ENCODE data around the gene PTPRN2.
"Not testable (repeated sequence)": the region's sequence is repeated elsewhere in the genome, so short reads cannot be mapped to it uniquely, and the experiment has no call there.

PTPRN2 gene

DNA sequence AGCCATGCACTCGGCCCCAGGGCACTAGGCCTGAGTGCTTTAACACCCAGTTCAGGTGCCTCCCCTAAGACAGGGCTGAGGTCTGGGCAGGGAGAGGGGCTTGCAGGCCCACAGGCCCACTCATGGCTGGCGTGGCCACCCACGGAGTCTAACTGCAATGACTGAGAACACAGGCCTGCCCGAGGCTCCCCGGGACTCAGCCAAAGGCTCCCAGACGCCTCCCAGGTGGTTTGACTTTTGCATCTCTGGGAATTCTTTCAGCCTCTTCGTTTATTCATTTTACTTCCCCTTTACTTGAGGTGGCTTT, 37.3 kb downstream of the PTPRN2 start:
- DNase-seq: no peak

DNA sequence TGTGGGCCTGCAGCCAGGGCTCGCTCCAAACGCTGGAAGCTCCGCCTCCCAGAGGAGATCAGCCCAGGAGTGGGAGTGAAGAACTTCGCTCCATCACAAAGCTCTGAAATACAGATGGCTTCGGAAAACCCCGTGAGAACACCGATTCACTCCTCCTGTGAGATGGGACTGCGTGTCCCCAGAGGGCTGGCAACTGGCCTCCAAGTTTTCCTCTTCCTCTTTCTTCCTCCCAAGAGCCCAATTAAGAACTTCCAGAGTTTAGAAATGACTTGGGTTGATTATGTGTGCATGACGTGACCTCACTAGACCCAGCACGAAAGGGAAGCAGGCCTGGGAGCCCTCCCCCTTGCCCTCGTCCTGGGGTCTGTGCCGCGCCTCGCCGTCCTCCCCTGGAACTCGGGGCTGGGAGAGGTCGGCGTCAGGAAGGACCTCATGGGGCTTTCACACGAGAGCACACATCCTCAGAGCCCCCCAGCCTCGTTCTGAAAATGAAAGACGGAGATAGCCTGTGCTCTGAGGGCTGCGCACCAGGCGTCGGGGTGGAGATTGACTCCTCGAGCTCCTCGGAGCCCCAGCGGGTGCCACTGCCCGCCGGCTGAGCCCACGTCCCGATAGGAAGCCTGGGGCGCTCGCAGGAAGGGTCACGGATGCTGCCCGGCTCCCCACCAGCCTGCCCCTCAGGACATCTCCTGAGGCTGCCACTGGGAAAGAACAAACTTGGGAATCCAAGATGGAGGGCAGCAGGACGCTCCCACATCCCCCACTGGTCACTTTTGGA, 37.8 kb downstream of the PTPRN2 start:
- no peak for DNase-seq

DNA sequence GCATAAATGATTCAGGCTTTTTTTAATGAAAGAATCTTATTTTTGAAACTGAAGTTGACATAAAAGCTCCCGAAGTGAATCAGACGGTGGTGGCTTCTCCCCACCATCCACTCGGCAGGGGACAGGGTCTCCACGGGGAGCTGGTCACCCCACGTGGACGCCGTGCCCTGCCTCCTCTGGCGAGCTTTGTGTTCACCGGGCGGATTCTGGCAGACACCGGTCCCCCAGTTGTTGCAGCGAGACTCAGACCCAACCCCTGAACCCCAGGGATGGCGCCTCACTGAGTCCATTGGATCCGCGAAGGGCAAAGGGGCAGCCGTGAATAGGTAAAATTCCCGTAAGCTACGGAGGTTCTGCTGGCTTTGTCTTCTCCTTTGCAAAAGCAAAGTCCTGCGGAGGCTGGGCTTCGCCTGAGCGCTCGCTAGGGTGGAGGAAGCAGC, 38.4 kb downstream of the PTPRN2 start:
- no peak for DNase-seq

DNA sequence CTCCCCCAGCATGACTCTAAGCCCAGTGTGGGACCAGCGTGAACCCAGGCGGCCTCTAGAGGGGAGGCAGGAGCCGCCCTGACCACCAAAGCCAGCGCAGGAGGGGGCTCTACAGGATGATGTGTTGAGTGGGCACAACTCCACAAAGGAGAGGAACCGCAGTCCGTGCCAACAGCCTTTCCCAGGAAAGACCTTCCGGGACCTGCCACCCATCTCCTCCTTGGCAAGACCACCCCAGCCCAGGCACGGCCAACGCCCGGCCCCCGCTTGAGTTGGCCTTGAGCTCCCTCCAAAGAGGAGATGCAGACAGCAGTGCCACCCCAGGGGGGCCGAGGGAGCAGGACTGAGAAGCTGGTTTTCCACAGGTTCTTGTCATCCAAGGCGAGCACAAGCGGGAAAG, 38.9 kb downstream of the PTPRN2 start:
- no peak for DNase-seq

DNA sequence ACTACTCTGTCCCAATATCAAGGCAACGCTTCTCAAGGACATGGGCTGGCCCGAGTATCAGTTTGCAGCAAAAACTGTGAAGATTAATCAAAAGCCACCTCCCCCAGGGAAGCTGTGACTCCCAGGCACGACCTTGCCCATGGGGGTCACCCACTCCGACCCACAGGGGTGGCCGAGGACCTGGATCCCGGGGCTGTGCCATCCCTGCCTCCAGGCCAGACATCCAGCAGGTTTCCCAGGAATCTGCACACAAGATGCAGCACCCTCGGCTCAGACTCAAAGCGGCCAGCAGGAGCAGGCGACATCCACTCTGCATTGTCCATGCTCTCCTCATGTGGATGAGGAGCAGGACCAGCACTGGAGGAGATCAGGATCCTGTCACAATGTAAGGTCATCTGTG, 39.8 kb downstream of the PTPRN2 start:
- DNase-seq: no peak

DNA sequence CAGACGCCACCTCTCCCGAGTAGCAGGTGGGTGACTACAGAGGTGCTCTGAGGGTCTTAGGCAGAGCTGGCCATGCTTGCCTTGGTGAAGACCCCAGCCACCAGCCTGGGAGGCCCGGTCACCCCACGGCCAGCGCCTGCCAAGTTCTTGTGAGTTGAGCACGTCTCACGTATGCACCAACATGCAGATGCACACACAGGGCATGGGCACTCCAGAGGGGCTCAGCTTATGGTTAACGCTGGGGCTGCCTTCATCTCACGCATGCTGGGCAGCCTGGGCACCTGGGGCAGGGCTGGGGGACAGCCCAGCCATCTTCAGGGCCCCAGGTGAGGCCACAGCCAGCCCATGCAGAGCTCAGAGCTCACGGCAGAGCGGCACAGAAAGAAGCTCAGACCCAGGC, 41.0 kb downstream of the PTPRN2 start:
- DNase-seq: no peak

DNA sequence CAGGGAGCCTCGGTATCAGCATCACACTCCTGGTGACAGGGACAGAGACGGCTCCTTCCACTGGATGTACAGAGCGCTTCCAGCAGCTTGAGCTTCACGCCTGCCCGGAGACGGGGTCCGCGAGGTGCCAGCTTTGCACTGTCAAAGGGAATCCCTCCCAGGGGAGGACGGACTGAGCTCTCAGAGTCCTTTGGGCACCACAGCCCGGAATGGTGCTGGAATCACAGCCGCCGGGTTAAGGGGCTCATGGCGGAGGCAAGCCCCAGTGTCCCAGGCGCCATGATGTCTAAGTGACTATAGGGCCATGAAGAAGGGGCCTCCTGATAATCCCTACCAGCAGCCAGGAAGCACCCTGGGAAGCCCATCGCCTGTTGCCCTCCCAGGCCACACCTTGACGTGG, 41.4 kb downstream of the PTPRN2 start:
- no peak for DNase-seq

DNA sequence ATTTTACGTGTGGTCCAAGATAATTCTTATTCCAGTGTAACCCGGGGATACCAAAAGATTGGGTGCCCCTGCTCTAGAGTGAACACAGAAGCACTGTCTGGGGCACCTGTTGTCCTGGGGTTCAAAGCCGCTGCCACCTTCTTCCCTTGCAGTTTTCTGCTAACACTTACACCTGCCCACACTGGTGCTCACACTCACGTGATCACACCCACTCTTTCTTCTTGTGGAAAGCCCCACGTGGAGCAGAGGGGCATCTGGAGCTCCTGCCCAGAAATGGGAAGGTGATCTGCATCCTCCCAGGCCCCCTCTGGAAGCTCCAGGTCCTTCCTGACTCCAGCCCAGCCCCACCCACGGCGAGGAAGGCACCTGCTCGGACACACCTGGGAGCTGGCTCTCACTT, 42.9 kb downstream of the PTPRN2 start:
- no peak for DNase-seq

DNA sequence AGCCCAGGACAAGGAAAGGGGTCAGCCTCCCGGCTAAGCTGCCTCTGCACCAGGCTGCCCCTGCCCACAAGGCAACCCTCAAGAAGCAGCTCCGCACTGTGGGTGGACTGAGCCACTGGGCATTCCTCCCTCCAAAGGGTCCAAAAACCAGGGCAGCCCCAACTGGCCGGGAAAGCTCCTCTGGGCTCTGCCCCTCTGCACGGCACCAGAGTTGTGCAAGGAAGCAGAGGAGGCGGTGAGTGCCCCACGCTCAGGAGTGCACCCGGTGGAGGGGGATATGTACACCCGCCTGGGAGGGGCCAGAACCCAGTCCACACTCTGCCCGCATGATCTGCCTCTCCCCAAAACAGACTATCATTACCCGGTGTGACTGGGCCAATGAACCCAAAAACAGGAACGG, 43.8 kb downstream of the PTPRN2 start:
- no peak for DNase-seq

DNA sequence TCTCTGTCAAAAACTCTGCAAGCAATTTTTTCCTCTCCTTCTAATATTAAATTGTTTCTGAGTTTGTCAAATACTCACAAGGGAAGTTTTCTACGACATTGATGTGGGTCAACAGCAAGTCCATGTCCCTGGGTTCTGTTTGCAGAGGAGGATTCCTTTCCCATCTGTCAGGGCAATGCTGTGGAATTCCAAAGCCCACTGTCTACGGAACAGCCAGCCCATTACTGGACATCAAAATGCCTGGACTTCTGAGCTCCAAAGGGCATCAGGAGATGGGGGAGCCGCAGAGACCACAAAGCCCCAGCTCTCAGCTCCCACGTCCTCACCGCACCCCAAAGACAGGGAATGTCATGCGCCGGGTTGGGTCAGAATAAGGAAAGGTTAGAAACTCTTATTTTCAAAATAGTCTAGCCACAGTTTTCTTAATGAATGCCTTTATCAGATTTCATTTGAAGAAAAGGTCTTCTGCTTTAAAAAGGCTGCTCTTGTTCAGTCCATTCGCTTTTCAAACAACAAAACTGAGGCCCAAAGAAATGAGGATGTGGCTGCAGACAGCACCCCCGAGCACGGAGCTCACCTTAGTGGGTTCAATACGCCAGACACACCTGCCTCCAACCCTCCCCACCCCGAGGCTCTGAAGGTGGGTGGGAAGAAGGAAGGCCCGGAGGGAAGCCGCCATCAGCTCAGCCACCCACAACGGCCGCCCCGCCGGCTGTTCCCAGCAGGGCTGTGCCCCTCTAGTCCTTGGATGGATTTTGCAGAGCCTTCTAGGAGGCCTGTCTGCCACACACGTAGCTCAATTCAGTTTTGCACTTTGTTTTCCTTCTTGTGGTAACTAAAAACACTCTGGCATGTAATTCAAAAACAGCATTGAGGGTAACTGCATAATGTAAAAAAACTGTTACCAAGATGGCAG, 44.7 kb downstream of the PTPRN2 start:
- DNase-seq: no peak

DNA sequence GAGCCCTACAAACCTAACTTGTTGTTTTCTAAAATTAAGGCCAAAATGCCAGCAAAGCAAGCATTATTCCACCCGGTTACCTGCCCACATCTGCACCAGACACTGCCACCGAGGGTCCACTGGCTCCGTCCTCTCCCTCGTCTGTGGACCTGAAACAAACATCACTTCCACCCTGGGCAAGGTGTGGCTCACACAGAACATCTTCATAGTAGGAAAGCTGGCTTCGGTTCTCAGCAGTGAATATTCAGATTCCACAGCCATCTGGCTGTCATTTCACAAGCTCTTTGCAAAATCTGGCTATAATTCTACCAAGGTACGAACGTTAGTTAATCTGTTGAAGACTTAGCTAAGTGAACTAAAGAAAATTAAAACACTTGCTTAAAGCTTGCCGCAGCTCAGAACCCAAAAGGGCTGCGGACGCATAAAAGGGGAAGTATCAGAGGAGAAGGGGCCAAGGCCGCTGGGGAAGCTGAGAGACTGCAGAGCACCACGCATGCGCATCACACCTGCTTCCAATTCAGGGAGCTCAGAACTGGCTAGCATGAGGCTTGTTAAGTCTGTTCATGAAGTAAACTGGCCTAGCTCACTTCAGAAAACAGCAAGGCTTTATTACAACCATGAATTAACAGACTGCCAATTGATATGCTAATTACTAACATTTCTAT, 46.1 kb downstream of the PTPRN2 start:
- no peak for DNase-seq

DNA sequence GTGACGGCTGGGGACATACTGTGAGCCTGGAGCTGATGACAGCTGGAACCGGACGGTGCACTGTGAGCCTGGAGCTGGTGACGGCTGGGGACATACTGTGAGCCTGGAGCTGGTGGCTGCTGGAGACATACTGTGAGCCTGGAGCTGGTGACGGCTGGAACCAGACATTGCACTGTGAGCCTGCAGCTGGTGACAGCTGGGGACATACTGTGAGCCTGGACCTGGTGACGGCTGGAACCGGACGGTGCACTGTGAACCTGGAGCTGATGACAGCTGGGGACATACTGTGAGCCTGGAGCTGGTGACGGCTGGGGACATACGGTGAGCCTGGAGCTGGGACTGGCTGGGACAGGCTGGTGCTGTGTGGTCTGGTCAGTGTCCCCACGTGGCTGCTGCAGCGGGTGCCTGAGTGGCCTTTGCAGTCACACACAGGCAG, 47.9 kb downstream of the PTPRN2 start:
- DNase-seq: no peak

DNA sequence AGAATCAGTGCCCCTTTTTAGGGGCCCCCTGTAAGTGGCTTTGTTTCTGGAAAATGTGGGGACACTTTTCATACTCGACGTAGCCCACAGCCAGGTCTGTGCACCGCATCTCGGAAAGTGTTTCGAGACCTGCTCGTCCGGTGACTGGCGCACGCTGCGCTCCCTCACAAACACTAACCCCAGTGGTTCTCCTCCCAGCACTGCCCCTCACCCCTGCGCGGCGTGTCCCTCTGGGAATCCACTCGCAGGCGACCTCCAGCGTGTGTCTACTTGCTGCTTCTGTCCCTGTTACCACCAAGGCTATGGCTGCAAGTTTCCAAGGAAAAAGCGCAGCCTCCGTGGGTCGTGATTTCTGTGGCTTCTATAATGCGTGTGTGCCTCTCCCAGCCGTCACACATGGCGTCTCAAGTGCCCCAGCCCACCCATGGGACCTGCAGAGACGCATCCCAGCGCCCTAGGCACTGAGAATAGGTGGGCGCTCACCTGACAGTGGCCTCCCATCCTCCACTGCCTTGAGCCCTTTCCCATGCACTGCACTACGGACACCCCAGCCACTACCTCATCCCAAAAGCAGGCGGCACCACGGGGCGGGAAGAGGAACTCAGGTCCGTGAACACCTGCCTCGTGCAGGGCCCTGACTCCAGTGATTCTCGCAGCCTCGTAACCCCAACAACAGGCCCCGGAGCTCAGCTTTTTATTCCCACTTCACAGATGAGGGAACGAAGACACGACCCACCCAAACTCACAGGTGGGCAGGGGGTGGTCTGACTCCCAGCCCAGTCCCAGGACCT, 49.3 kb downstream of the PTPRN2 start:
- DNase-seq: no peak

DNA sequence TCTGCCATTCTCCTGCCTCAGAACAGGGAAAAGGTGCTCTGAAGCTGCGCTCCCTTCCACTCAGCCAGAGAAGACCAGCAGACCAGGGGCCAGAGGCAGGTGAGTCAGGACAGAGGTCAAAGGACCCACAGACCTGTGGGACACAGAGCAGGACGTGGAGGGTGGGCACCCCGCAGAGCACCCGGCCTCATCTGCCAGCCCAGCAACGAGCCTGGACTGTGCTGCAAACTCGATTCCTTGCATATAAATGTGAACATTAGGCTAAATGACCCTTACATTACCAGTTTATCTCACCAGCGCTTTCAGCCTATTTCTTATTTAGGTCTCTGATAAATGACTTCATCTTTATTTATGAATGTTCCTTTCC, 50.1 kb downstream of the PTPRN2 start:
- no peak for DNase-seq

DNA sequence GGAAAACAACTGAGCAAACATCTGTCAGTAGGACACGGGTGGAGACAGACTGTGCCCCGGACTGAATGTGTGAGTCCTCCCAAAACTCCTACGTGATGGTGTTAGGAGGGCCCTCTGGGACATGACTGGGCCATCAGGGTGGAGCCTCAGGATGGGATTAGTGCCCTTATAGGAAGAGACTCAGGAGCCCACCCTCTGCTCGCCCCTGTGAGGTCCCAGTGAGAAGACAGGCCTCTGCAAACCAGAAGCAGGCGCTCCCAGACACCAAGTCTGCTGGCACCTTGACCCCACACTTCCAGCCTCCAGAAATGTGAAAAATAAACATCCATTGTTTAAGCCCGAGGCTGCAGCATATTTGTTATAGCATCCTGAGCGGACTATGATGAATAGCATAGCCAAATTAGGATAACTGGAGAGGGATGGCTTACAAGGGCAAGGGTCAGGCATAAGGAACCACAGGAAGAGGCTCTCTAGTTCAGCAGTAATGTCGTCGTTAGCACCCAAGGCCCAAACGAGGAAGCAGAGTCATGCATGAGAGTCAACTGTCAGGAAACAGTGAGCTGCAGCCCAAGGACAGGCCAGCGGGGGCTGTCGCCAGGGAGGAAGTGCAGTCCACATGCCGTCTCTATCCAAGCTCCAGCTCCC, 50.6 kb downstream of the PTPRN2 start:
- no peak for DNase-seq

DNA sequence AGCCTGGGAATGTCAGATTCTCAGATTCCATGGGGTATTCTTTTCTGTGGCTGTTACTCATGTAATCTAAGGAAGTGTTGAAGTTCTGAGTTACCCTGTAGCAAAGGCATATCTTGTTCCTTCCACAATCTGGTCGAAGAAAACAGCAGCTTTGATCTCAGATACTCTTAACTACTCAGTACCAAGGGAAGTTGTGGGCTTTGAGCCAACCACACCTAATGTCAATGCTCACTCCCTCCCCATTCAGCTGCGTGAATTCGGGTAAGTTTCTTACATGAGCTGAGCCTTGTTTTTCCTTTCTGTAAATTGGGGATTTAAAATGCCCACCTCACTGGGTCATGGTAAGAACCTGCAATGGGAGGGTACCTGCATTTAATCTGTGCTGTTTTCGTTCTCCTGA, 52.5 kb downstream of the PTPRN2 start:
- DNase-seq: no peak

DNA sequence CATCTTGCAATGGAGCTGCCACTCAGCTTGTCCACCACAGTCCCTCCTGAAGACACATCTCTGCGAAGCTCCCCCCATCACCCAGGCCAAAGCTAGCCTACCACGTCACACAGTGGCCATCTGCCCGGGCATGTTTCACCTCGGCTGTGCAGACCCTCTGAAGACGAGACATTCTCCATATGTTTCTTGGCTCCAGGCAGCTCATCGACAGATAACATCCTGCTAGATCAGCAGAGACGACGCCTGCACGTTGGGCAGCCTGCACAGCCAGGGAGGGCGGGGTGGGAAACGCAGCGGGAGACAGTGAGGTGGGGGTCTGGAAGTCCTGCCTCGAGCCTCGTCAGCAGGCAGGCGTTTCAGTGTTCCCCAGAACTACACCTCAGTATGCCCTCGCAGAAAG, 53.0 kb downstream of the PTPRN2 start:
- DNase-seq: no peak

DNA sequence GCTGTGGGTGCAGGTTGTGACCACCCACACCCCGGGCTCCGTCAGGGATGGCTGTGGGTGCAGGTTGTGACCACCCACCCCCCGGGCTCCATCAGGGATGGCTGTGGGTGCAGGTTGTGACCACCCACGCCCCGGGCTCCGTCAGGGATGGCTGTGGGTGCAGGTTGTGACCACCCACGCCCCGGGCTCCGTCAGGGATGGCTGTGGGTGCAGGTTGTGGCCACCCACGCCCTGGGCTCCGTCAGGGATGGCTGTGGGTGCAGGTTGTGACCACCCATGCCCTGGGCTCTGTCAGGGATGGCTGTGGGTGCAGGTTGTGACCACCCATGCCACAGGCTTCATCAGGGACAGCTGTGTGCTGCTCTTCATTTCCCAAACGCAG, 53.5 kb downstream of the PTPRN2 start:
- DNase-seq: not testable (repeated sequence)

DNA sequence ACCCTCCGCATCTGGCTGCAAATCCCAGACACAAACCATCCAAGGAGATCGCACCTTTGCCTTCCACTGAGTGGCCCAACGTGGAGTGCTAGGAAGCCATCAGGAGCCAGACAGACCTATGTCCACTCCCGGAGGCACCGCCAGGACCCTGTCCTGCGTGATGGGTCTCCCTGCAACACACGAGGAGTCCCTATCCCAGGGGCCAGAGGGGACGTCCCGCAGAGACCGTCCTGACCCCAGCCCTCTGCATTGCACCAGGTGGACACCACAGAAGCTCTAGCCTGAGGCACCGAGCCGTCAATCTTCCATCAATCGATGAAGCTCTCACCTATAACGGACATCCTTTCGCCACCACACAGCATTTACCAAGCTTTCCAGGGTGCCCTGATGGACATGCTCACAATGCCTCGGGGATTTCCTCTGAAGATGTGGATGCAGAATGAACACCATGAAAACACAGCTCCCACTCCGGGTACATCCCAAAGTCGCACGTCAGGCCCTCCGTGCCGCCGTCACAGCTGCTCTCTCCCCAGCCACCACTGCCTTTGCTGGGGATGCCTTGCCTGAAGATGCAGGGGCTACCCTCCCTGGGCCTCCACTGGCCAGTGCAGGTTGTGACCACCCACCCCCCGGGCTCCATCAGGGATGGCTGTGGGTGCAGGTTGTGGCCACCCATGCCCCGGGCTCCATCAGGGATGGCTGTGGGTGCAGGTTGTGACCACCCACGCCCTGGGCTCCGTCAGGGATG, 54.1 kb downstream of the PTPRN2 start:
- no peak for DNase-seq

DNA sequence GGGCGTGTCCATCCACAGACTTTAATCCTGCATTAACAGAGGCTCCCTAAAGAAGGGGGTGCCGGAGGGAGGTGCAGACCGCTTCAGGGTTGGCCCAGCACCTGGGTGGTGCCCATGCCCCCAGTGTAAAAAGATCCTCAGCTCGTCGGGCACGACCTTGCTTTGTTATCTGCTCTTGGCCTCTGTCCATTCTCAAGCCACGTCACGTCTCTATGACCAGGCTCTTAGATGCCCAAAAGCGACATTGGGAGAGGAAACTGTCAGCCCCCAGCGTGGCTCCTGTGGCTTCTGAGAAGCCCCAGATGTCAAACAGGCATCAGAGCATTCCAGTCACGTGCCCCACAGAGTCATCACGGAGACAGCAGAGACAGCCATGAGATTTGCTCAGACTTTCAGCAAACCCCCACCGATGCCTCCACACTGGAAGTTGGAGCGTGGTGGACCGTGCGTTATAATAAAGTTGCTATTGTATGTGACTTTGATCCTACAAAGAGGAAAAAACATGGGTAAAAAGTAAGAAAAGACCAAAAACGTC, 55.5 kb downstream of the PTPRN2 start:
- DNase-seq: no peak

DNA sequence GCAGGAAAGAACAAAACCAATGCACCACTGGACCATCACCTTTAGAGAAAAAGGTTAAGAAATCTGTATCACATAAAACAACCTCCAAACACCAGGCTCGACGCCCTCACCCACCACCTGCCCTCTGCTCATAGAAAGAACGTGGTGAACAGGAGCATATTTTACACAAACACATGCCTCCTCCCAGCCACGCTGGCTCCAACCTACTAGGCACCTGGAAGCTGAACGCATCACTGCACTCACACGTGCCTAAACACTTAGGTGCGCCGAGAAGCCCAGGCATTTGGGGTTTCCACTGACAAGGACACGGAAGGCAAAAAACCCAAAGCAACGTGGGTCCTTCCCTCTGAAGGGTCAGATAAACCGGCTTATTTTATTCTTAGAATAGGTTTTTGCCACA, 56.0 kb downstream of the PTPRN2 start:
- DNase-seq: no peak

Measured in fibroblast of skin of abdomen (primary cell).